ENCODE results near the gene CHD1.

Gene CHD1

DNA sequence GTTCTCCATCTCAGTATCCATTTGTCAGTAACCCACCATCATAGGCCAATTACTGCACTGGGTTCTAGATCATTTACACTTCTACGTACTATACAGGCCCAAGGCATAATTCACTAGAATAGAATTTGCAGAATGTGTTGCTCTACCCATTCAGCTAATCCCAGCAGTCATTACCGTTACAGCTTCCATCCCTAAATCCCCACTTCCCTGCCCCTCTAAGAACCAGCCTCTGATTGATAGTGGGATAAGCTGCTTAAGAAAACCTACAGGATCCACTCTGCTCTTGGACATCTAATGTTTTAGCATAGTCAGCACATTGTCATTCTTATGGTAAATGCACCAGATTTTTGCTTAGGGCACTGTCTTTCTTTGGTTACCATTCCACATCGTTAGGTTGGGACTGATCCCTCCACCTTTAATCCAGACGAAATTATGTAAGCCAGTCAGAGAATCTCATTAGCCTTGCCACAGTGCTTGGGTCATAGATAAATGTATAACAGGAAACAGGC is 39.3 kb upstream of the CHD1 start:
- in situ Hi-C loops (cut with MboI; ENCODE audit: low pct_unique_long_range_greater_than_20kb, low sequenced_read_pairs, unreplicated experiment) = no loop called here
- no peak for DNase-seq (ENCODE audit: low spot score)
- TF ChIP-seq, protein P1, sequence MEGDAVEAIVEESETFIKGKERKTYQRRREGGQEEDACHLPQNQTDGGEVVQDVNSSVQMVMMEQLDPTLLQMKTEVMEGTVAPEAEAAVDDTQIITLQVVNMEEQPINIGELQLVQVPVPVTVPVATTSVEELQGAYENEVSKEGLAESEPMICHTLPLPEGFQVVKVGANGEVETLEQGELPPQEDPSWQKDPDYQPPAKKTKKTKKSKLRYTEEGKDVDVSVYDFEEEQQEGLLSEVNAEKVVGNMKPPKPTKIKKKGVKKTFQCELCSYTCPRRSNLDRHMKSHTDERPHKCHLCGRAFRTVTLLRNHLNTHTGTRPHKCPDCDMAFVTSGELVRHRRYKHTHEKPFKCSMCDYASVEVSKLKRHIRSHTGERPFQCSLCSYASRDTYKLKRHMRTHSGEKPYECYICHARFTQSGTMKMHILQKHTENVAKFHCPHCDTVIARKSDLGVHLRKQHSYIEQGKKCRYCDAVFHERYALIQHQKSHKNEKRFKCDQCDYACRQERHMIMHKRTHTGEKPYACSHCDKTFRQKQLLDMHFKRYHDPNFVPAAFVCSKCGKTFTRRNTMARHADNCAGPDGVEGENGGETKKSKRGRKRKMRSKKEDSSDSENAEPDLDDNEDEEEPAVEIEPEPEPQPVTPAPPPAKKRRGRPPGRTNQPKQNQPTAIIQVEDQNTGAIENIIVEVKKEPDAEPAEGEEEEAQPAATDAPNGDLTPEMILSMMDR (IDR thresholded peaks at IDR 0.05; ENCODE audit: extremely low read depth, insufficient read depth, missing control alignments) = no peak

DNA sequence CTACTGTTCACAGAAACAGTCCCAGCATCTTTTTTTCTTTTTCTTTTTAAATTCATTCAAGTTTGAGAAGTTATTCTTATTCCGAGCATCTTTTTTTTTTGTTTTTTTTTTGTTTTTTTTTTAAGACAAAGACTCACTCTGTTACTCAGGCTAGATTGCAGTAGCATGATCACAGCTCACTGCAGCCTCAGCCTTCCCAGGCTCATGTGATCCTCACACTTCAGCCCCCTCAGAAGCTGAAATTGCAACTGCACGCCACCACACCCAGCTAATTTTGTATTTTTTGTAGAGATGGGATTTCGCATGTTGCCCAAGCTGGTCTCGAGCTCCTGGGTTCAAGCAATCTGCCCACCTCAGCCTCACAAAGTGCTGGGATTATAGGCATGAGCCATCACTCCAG is 36.4 kb upstream of the CHD1 start:
- in situ Hi-C loops (cut with MboI; ENCODE audit: low pct_unique_long_range_greater_than_20kb, low sequenced_read_pairs, unreplicated experiment) = no loop called here
- TF ChIP-seq, protein P1 (IDR thresholded peaks at IDR 0.05; ENCODE audit: extremely low read depth, insufficient read depth, missing control alignments) = no peak
- DNase-seq (ENCODE audit: low spot score) = no peak

DNA sequence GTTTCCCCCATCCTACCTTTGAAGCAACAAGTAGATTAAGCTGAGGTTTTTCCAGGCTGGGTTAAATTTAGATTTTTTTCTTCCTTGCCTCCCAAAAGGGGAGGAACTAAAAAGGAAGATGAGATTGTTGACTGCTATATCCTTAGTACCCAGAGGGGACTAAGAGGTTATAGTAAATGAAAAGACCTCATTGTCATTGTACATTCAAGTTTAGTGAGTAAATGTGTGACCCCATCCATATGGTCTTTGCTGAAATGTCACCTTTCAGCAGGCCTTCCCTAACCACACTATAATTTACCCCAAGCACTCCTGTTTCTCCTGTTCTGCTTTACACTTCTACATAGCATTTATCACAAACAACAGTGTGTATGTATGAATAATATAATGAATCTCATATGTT is 35.8 kb upstream of the CHD1 start:
- TF ChIP-seq, protein P1 (IDR thresholded peaks at IDR 0.05; ENCODE audit: extremely low read depth, insufficient read depth, missing control alignments) = no peak
- in situ Hi-C loops (cut with MboI; ENCODE audit: low pct_unique_long_range_greater_than_20kb, low sequenced_read_pairs, unreplicated experiment) = no loop called here
- no peak for DNase-seq (ENCODE audit: low spot score)

DNA sequence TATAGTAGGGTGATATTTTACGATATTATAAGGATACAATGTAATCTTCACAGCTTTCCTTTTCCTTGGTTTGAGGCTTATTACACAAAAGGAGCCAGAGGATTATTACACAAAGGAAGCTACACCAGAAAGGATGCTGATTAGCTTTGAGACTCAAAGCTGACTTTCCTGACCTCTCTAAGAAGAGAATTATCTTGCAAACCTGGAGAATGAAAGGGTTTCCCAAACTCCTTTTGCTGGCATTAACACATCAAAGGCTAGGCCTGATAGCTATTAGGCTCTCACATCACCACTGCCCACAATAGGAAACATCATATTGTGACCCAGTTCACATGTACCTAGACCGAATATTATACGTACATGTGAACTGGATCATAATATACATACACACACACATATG is 34.2 kb upstream of the CHD1 start:
- no peak for DNase-seq (ENCODE audit: low spot score)
- in situ Hi-C loops (cut with MboI; ENCODE audit: low pct_unique_long_range_greater_than_20kb, low sequenced_read_pairs, unreplicated experiment) = no loop called here
- TF ChIP-seq, protein P1 (IDR thresholded peaks at IDR 0.05; ENCODE audit: extremely low read depth, insufficient read depth, missing control alignments) = no peak

DNA sequence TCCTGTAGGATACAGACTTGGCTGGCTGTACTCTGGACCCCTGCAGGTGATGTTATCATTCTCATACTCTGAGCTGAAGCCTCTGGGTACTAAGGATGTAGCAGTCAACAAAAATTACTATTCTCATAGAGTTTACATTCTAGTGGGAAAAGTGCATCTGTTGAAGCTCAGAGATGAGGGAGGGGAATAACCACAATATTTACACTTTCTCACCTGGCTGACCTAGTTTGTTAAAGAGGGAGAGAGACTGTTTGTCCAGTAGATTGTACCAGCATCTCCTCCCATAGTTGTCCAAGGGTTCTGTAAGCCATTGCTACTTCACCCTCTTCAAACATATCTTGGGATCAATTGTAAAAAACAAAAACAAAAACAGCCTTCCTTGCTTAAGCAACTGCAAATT is 33.8 kb upstream of the CHD1 start:
- in situ Hi-C loops (cut with MboI; ENCODE audit: low pct_unique_long_range_greater_than_20kb, low sequenced_read_pairs, unreplicated experiment) = no loop called here
- DNase-seq (ENCODE audit: low spot score) = no peak
- TF ChIP-seq, protein P1 (IDR thresholded peaks at IDR 0.05; ENCODE audit: extremely low read depth, insufficient read depth, missing control alignments) = no peak

DNA sequence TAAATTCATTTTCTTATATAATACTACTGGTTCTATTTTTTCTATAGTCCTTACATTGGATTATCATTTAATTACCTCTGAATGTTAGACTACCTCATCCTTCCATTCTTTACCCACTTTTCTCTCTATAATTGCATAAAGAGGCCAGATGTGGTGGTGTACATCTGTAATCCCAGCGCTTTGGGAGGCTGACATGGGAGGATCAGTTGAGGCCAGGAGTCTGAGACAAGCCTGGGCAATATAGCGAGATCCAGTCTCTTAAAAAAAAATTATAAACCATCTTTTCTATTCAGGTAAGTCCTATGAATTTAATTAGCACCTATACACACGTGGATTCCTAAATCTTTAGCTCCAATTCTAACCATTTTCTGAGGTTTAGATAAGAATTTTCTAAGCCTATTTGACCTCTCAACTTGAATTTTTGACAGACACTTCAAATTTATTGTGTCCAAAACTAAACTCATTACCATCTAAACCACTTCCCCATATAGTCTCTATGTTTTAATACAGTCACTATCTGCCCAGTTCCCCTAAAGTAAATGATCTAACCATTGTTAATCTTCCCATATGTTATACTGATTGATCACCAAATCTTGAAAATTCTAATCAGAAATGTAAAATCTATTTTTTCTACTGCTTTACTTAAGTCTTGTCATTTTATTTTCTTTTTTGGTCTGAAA is 33.0 kb upstream of the CHD1 start:
- in situ Hi-C loops (cut with MboI; ENCODE audit: low pct_unique_long_range_greater_than_20kb, low sequenced_read_pairs, unreplicated experiment) = no loop called here
- TF ChIP-seq, protein P1 (IDR thresholded peaks at IDR 0.05; ENCODE audit: extremely low read depth, insufficient read depth, missing control alignments) = no peak
- no peak for DNase-seq (ENCODE audit: low spot score)
